DOHH2 (cell line): Measurements from ENCODE around the gene ADAM8.

Source experiments
- EZH2phosphoT487 ChIP-seq: fragments of 200-600 bp; sonication (generic); IDR thresholded peaks from 2 replicates; pipeline ENCODE4 v1.6.1; 2017; ENCODE audit warnings: borderline replicate concordance, mild to moderate bottlenecking, antibody characterized with exemption, low read length, moderate library complexity, mixed read lengths
- TF ChIP-seq, protein P1 (sequence below): fragments of 200-600 bp; sonication (generic); IDR thresholded peaks from one replicate; pipeline ENCODE4 v1.5.1; 2014; ENCODE audit warnings: antibody characterized with exemption, mild to moderate bottlenecking, low read depth, low read length; ENCODE audit not compliant: poor library complexity, severe bottlenecking

DNA sequence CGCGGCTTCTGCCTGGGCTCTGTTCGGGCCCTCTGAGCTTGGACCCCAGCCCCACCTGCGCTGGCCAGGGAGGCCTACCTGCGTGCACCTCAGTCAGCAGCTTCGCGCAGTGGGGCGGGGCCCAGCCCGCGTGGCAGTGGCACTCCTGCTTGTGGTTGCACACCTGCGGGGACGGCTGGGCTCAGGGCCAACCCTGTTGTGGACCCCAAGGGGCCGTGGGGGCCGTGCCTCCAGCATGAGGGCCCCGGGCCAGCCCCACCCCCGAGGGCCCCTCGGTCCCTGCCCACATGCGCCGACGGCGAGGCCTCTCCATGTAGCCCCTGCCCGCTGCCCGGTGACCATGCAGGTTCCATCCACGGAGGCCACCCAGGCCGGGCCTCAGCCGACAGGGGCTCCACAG, 7.3 kb downstream of the ADAM8 start:
- TF ChIP-seq, protein P1, sequence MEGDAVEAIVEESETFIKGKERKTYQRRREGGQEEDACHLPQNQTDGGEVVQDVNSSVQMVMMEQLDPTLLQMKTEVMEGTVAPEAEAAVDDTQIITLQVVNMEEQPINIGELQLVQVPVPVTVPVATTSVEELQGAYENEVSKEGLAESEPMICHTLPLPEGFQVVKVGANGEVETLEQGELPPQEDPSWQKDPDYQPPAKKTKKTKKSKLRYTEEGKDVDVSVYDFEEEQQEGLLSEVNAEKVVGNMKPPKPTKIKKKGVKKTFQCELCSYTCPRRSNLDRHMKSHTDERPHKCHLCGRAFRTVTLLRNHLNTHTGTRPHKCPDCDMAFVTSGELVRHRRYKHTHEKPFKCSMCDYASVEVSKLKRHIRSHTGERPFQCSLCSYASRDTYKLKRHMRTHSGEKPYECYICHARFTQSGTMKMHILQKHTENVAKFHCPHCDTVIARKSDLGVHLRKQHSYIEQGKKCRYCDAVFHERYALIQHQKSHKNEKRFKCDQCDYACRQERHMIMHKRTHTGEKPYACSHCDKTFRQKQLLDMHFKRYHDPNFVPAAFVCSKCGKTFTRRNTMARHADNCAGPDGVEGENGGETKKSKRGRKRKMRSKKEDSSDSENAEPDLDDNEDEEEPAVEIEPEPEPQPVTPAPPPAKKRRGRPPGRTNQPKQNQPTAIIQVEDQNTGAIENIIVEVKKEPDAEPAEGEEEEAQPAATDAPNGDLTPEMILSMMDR: no peak
- TF ChIP-seq EZH2phosphoT487: no peak
